HG03342 (cell line): ENCODE results near the gene ANKRD13C.

Experiments
- ATAC-seq: cut with Tn5 transposase; IDR thresholded peaks from one replicate; pipeline ENCODE4 v1.9.1; 2021; ENCODE audit warnings: mild to moderate bottlenecking, moderate library complexity; ENCODE audit not compliant: unreplicated experiment

ANKRD13C gene

DNA sequence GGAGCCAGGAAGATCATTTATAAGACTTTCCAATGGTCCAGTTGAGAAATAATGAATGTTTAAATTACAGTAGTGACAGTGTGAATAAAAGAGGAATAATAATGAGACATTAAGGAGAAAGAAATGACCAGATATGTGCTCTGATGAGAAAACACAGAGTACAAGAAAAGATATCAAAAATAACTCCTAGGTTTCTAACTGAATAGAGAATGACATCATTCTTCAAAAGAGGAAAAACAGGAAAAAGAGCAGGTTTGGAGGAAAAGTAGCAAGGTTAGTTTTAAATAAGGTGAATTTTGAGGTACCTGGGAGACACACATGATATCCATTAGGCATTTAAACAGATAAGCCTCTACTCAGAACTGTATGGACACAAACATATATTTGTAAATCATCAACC lies 55.0 kb downstream of the ANKRD13C start:
- ATAC-seq: no peak

DNA sequence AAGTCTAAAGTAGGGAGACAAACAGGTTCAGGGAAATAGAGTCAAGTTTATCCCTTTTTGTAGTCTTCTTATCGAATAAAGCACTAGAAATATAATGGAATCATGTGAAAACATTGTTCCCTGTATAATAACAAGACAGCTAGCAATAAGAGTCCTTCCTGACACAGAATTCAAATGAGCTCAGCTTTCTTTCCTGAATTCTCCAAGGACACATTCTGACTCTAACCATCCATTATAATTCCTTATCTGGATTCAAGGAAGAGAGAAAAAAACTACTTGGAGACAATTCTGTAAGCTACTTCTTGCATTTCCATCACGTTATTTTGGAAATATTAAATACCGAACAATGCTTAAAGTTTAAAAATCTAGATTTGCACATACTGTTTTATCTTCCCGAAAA lies 58.8 kb downstream of the ANKRD13C start:
- no peak for ATAC-seq

DNA sequence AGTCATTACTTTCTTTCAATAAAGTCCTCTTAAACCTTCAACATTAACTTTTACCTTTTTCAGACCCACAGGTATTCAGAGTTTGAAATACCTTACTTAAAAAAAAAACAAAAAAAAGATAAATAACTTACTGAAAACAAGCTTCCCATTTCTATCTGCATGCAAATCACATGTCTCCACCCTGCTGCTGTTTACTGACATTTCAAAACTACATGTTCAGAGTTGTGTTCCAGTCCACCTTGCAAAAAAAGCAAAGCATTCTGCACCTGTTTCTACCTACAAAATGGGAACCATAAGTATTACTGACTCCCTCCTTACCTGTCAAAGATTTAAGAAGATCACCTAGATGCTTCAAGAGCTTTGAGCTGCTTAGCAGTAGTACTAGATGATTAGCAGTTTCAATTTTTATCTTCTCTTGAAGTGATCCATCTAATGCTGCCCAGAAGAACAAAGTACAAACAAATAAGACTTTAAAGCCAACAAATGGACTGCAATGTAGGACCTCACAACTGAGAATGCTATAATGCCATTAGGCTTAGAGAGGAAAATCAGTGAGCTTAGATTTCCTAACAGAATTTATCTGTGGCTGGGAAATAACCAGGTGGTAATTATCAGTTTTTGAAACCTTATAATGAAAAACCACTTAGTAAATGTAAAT lies 61.2 kb downstream of the ANKRD13C start:
- ATAC-seq: no peak

DNA sequence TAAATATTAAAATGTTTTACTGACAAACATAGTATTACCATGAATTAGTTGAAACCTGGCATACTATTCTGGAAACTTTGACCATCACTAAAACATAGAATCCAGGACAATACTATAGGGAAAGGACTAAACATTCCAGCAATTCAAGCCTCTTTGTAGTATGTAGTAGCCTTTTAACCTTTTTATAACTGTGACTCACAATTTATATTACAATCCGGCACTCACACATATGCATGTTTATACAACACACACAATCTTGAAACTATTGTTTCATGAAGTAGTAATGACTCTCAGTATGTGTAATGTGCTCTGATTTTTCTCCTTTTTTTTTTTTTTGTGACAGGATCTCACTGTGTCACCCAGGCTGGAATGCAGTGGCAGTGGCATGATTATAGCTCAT lies 64.3 kb downstream of the ANKRD13C start:
- ATAC-seq: no peak

DNA sequence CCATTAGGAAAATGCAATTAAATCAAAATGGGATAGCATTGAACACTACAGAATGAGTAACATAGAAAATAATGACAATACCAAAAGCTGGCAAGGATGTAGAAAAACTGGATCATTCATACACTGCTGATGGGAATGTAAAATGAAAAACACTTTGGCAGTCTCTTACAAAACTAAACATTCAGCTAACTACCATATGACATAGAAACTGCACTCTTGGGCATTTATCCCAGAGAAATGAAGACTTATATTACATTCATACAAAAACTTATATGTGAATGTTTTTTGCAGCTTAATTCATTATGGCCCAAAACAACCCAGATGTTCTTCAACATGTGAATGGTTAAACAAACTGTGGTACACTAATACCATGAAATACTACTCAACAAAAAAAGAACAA lies 66.4 kb downstream of the ANKRD13C start:
- no peak for ATAC-seq

DNA sequence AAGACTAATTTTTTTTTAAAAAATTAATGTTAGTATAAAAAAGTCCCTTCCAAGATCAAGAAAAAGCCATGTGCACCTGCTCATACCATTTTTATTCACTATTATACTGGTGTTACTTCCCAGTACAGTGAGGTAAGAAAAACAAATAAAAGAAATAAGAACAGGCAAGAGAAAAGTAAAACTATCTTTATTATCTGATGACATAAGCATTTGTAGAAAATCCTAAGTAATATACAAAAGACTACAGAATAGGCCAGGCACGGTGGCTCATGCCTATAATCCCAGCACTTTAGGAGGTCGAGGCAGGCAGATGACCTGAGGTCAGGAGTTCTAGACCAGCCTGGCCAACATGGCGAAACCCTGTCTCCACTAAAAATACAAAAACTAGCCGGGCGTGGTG lies 68.1 kb downstream of the ANKRD13C start:
- ATAC-seq: no peak

DNA sequence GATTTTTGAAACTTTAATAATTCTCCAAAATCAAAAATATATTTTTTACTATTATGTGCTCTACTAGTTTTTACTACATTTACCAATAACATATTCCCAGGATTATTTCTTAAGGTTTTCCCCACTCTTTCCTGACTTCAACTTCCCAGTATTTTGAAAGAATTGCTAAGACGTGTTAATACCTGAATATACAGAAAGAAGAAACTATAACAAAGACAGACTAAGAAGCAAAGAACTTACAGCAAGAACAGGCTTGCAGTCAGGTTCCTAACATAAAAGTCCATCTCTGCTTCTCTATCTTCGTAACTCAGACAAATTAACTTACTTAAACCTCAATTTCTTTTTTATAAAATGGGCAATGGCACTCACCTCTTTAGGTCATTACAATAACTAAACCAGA lies 70.2 kb downstream of the ANKRD13C start:
- ATAC-seq: no peak

DNA sequence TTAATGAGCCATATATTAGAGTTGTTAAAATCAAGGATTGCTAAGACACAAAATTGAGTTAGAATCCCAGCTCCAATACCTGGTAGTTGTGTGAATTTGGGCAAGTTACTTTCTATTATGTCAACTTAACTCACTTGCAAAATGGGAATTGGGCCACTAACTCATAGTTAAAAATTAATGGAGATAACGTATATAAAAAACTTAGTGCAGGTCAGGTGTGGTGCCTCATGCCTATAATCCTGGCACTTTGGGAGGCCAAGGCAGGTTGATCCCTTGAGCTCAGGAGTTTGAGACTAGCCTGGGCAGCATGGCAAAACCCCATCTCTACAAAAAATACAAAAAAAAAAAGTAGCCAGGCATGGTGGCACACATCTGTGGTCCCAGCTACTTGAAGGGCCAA lies 75.8 kb downstream of the ANKRD13C start:
- ATAC-seq: no peak

DNA sequence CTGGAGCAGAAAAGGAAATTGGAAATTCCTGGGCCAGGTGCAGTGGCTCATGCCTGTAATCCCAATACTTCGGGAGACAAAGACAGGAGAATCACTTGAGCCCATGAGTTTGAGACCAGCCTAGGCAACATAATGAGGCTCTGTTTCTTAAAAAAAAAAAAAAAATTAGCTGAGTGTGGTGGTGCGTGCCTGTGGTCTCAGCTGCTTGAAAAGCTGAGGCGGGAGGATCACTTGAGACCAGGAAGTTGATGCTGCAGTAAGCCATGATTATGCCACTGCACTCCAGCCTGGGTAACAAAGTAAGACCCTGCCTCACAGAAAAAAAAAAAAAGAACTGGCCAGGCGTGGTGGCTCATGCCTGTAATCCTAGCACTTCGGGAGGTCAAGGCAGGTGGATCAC lies 76.6 kb downstream of the ANKRD13C start:
- no peak for ATAC-seq

DNA sequence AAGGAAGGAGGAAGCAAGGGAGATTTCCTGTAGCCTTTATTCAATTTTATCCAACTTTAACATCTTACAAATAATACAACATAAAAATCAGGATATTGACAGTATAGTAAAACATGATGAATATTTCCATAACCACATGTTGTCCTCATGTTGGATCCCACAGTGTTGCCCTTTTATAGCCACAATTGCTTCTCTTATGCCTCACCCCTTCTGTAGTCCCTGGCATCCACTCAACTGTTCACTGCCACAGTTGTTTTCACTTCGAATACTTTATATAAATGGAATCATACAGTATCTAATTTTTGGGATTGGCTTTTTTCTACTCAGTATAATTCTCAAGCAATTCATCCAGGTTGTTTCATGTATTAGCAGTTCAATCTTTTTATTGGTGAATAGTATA lies 88.6 kb downstream of the ANKRD13C start:
- no peak for ATAC-seq

DNA sequence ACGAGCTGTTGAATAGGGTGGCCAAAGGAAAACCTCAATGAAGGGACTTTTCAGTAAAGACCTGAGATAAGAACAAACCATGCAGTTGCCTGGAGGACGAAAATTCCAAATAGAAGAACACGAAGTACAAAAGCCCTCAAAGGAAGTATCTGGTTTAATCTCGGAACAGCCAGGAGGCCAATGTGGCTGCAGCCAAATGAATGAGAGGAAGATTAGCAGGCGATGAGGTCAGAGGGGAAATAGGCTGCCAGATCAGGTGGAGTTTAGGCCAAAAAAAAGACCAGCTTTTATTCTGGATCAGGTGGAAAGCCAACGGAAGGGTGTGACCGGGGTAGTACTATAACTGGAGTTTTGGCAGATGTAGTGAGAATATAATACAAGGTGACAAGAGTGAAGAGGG lies 89.7 kb downstream of the ANKRD13C start:
- no peak for ATAC-seq

DNA sequence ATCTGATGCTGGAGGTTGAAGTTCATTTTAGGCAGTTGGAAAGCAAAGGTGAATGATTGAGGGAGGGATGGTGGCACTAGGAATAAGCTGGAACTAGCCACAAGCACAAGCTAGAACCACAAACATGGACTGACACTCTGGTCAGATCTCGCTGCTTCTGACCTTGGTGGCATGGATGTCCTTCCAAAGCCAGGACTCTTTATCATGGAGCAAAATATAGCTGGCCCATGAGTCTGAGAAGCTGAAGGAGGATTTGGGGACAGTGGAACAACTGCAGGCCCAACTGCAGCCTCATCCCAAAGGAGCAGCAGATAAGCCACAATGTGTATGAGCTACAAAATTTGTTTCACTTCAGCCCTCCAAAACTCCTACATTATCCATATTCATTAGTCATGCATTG lies 97.9 kb downstream of the ANKRD13C start:
- ATAC-seq: no peak

DNA sequence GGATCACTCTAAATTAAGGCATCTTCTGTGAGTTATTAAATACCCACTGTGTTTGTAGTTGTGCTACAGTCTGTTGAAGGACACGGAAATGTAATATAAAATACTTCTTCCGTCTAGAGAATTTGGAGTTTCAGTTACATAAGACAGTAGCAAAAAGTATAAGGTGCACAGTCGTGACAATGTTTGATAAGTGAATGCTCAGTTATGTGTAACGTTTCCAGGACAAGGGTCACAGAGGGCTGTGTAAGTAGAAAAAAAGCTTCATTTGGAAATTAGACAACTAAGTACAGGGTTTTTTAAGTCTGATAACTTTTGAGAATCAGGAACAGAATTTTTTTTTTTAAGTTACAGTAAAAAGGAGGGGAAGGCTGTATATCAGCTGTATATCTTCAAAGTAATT lies 105.8 kb downstream of the ANKRD13C start:
- ATAC-seq: no peak

DNA sequence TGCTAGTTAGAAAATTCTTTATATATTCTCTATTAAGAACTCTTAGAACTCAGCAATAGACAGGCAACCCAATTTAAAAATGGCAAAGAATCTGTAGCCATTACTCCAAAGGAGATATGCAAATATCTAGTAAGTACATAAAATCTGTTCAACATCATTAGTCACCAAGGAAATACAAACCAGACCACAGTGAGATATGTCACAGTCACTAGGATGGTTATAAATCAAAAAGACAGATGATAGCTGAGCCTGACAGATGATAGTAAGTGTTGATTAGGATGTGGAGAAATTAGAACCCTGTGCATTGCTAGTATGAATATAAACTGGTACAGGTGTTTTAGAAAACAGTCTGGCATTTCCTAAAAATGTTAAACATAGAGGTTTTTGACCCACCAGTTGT lies 106.8 kb downstream of the ANKRD13C start:
- no peak for ATAC-seq

DNA sequence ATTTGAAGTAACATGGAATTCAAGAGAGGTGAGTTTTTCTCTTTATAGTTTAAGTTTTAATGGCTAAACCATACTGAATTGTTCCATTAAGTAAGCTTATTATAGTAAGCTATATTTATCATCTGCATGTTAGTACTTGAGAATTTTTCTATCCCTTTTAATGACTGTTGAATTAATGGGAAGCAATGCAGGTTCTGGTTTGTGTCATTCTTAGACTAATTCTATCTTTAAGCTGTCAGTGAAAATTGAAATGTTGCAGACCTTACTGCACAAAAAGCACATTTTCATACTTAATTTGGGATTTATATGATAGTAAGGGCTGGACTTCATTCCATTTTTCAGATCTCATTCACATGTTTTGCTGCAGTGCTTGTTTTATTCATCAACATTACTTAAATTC lies 107.4 kb downstream of the ANKRD13C start:
- no peak for ATAC-seq

DNA sequence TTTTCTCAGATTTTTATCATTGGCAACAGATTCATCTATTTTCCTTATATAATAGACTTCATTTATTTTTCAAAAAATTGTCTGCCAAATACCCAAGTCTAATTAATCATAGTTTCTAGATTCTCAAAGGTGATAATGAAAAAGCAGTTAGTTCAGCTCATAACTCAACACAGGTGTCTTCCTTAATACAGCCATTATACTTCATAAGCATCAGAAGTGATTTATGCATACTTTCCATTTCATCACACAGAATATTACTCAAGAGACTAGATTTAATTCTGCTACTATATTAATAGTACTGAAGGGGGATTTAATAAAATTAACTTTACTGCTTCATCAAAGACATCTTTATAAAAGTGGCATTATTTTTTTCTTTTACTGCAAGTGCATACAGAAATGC lies 114.6 kb downstream of the ANKRD13C start:
- no peak for ATAC-seq

DNA sequence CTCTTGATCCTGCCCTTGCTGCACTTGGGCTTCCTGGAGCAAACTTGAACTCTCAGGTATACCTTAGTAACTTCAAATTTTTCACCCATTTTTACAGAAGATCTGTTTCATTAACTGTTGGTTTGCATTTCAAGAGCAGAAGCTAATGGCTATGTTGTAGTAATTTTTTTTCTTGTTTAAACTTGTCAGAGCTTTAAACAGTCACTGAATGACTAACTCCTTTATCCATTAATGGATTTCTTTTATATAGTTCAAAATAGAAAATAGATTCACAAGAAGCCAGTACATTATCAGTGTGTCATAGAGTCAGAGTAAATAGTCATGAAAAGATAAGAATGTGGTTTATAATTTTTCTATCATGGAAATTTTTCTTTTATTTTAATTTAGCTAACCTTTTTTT lies 119.8 kb downstream of the ANKRD13C start:
- ATAC-seq: no peak

DNA sequence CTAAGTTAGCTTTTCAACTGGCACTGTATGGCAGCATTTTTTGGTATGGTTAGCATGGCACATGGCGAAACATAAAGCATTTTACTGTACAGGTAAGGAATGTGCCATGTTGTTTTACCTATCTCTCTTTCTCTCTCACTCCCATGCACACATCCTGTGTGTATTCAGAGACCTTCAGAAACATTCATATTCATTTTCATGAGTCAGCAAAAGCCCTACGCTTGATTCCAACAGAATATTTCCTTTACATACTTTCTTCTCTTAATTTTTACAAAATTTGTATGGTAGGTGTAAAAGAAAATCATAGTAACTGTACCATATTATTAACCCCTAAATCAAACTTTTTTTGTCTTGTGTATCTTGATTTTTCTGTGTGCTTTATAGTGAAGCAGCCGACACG lies 123.0 kb downstream of the ANKRD13C start:
- no peak for ATAC-seq

DNA sequence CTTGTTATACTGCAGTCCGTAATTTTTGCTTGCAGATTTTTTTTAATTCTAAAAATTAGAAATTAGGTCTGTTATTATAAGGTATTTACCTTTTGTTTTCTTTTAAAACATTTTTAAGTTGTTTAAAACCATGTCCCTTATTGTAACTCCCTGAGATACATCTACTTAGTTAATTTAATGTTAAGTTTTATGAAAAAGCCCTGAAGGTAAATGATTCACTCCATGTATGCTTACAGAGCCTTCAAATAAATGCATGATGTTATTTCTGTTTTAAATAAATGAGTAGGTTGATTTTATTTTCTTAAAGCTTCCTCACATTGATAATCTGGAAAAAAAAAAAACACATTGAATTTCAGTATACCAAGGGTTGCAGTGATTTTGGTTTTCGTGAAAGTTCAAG lies 125.9 kb downstream of the ANKRD13C start:
- ATAC-seq: no peak

DNA sequence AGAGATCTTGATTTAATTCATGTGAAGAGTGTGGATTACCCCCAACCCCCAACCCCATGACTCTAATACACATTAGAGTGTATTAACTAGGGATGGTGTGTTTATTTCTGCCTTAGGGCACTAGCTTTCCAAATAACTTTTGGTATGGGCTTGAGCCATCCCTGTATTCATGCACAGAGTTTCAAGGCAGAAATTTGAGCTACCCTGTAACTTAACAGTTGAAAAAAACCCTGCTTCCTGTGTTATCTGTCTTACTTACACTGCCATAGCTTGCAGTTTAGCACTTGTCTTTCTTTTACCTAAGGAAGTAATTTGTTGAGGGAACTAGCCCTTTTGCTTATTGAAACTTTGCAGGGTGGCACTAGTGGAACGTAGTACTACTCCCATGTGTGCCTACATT lies 127.1 kb downstream of the ANKRD13C start:
- no peak for ATAC-seq

DNA sequence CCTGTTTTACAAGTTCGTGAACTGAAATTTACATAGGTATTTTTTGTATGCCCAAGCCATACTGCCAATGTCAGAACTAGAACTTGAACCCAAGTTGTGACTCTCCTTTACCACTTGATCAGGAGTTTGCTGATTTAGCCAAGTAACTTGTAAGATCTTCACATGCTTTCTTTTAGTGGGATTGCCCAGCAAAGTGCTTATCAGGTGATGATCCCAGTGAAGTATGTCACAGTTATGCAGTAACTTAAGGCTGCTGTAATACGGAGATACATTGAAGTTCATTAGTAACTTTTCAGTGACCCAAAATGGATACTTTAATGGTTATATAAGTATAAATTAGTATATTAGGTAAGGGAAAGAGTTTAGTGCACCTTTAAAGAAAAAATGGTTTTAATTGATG lies 129.6 kb downstream of the ANKRD13C start:
- ATAC-seq: no peak

DNA sequence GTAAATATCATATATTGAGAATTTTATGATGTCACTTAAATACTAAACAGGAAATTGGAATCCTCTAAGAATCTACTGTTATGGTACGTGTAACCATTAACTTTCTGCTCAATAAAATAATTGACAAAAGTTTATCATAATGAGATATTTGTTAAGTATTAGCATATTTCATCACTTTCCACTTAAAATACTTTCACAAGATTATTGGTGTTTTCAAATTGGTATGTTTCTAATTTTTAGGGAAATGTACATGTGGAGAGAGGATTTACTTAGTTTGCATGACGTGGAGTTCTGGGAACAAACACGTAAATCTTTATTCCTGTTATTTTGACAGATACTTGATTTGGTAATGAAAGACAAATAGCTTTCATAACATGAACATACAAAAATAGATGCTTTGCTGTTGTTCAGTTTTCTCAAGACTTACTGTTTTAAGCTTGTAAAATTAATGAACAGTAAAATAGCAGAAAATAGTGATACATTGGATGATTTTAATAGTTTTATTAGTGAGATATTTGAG lies 131.7 kb downstream of the ANKRD13C start:
- no peak for ATAC-seq
